Measurements from ENCODE around the gene LPP. TPM values are rescaled to one million over a fixed set of nuclear protein-coding genes. Genes with fewer than 3 reads are reported as not detected.

Gene LPP
- total RNA-seq, 4 donors from 2014 or later: 183 to 293 (median 242) TPM

DNA sequence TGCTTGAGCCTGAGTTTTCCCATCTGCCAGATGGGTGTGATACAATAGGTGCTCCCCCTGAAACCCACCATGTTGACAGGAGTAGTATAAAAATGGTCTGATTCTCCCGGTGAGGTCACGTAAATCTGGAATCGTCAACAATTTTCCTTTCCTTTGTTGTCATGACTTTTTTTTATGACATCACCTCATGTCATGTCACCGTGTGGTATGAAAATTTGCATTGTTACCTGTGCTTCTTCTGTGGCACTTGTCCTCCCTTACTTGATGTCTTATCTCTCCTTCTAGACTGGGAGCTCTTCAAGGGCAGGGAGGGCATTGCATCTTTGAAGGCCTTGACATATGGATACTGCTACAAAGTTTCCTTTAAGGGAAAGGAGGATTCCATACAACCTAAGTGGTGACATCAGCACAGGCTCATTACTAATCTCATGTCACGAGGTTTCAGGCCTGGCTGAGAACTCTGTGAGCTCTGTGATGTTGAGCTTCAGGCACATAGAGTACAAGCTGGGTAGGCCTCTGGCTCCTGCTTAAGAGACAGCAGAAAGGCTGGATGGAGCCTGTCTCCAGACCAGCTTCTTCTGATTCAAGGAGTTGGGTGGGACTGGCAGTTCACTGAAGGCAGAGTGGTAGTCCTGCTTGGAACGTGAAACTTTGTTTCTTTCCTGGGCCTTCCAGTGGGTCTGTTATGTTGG lies 66.3 kb downstream of the LPP start:
- WGBS, 2 donors: 93 to 95% methylated on average over 6 of the region's 6 CpGs
- Histone ChIP-seq H3K4me1 (peaks cover 0 to 68% (median 32%) of the 10 kb centered on the region in 4 donors), H3K4me3 (no peak overlapping the region), H3K27ac (peak overlapping the region; percentile 65 to 87 (median 80)), H3K9me3 (no peaks in the 10 kb centered on the region), H3K36me3 (no peaks in the 10 kb centered on the region), H3K27me3 (no peaks in the 10 kb centered on the region)
- TF ChIP-seq CTCF (IDR thresholded peaks at IDR 0.05) (no peak), POLR2A (IDR thresholded peaks at IDR 0.05) (no peak), EP300 (IDR thresholded peaks at IDR 0.05) (no peak)
- no peak for DNase-seq (ENCODE audit: low spot score in 2 of 2)

- Histone ChIP-seq H3K27ac (peak overlapping the region; percentile 65 to 87 (median 80)), H3K4me3 (no peak overlapping the region)
- WGBS, 2 donors: 81 to 86% methylated on average over 11 of the region's 11 CpGs
These were observed 67.2 kb downstream of the LPP start for GRCh38 chr3:188220988-188221818.

DNA sequence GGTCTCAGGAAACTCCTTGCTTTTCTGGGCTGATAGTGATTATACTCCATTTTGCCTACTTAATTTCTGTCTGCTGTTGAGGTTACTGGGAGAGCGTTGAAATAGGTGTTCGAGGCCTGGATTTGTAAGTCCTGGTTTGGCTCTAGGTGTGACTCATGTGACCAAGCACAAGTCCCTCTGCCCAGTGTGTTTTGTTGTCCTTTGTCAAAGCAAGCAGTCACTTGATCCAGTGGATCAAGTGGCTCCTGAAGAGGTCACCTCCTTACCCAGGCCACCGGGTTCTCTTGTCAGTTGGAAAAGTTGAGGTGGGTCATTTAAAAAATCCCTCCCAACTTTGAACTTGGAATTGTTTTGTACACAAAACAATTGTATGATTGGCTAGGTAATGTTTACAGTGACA lies 70.0 kb downstream of the LPP start:
- WGBS, 2 donors: 96 to 100% methylated on average over 3 of the region's 3 CpGs
- Histone ChIP-seq H3K9me3 (no peaks in the 10 kb centered on the region), H3K4me3 (no peak overlapping the region), H3K27me3 (no peaks in the 10 kb centered on the region), H3K4me1 (peaks cover 0 to 52% (median 25%) of the 10 kb centered on the region in 4 donors), H3K36me3 (peaks cover 0 to 8% (median 0%) of the 10 kb centered on the region in 3 donors), H3K27ac (peak overlapping the region in 2 of 4 donors; percentile 81 to 87)
- no peak for TF ChIP-seq POLR2A (IDR thresholded peaks at IDR 0.05)
- TF ChIP-seq EP300 (IDR thresholded peaks at IDR 0.05): no peak
- TF ChIP-seq CTCF (IDR thresholded peaks at IDR 0.05): no peak
- DNase-seq (ENCODE audit: low spot score in 2 of 2): no peak

More at GRCh38 chr3:188220988-188221818, 67.2 kb downstream of the LPP start:
- H3K36me3 ChIP-seq: no peaks in the 10 kb centered on the region
- peak; percentile 43 to 74 for DNase-seq (ENCODE audit: low spot score in 2 of 2)
- H3K4me1 ChIP-seq: peaks cover 0 to 74% (median 32%) of the 10 kb centered on the region in 4 donors
- H3K27me3 ChIP-seq: no peaks in the 10 kb centered on the region
- H3K9me3 ChIP-seq: no peaks in the 10 kb centered on the region
- TF ChIP-seq EP300 (IDR thresholded peaks at IDR 0.05) (peak; percentile 96 to 97), CTCF (IDR thresholded peaks at IDR 0.05) (no peak)

GRCh38 chr3:188227442-188227841 lies 73.5 kb downstream of the LPP start:
- 93 to 100% methylated on average over 2 to 3 of the region's 3 CpGs for WGBS, 2 donors
- Histone ChIP-seq H3K36me3 (peaks cover 0 to 13% (median 0%) of the 10 kb centered on the region in 3 donors), H3K9me3 (no peaks in the 10 kb centered on the region), H3K27ac (no peak overlapping the region), H3K4me3 (no peak overlapping the region), H3K4me1 (peaks cover 0 to 31% (median 8%) of the 10 kb centered on the region in 4 donors), H3K27me3 (no peaks in the 10 kb centered on the region)
- TF ChIP-seq EP300 (IDR thresholded peaks at IDR 0.05) (no peak), POLR2A (IDR thresholded peaks at IDR 0.05) (no peak), CTCF (IDR thresholded peaks at IDR 0.05) (no peak)
- DNase-seq (ENCODE audit: low spot score in 2 of 2): no peak

DNA sequence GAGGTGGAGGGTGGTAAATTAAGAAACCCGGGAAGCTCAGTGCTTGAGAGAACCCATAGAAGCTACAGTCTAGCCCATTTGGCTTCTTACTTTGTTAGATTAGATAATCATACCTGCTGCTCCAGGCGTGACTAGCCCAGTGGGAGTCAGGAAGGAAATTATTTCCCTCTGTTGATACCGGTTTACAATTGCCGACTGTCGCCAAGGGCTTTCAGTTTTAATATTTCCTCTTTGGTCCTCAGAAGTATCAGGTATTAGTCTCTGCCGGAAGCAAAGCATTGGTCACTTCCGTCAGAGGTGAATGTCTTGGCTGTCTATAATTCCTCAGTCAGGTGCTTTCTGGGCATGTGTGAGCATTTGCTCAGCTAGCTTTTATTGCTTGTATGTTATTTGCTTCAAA lies 75.2 kb downstream of the LPP start:
- DNase-seq (ENCODE audit: low spot score in 2 of 2): no peak
- no peak overlapping the region for H3K27ac ChIP-seq
- TF ChIP-seq CTCF (IDR thresholded peaks at IDR 0.05) (no peak), EP300 (IDR thresholded peaks at IDR 0.05) (no peak), POLR2A (IDR thresholded peaks at IDR 0.05) (no peak)
- H3K27me3 ChIP-seq: no peaks in the 10 kb centered on the region
- WGBS, 2 donors: 80 to 81% methylated on average over 7 of the region's 7 CpGs
- H3K4me1 ChIP-seq: peaks cover 0 to 34% (median 1%) of the 10 kb centered on the region in 4 donors
- H3K36me3 ChIP-seq: peaks cover 0 to 13% (median 0%) of the 10 kb centered on the region in 3 donors
- no peak overlapping the region for H3K4me3 ChIP-seq
- no peaks in the 10 kb centered on the region for H3K9me3 ChIP-seq

All from tibial nerve (tissue), 4 donors.